ENCODE measurements around the gene NAXD.
"Not testable (repeated sequence)": the region's sequence is repeated elsewhere in the genome, so short reads cannot be mapped to it uniquely, and the experiment has no call there.

NAXD gene

DNA sequence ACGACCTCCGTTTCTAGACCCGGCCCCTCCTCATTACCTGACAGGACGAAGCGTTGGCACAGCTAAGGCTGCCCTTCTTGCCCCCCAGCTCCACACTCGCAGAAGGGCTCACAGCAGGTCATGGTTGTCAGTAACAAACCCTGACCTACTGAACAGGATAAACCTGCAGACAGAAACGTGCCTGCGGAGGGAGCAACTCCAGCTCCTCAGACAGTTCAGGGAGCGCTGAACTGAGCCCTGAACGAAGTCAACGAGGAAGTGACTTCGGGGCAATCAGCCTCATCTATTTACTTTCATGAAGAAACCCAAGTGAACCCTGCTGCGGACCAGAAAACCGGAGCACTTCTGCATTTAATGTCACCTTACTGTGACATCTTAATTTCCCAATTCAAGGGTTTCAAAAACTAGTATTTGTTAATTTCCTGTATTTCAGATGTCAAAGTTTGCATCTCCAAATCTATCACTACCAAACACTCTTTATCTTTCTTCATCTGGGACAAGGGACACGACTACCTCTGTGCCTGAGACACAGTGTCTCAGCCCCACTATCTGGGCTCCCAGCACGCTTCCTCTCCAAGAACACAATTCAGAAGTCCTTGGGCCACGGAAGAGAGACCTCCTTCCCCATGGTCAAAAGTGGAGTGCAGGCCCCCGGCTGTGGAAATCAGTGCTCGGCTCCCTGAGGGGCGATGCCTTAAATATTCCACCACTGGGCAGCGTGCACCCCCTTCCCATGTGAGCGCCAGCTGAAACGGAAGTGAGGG, 50.3 kb downstream of the NAXD start:
- Histone ChIP-seq H3K27ac (ENCODE audit: low read depth, low read length) (no peak overlapping the region), H2AFZ (ENCODE audit: low read length, unreplicated experiment) (no peak overlapping the region), H3K4me3 (ENCODE audit: low read depth, low read length) (no peak overlapping the region), H3K79me2 (ENCODE audit: control insufficient read depth, insufficient read depth, low read length, unreplicated experiment) (no peaks in the 10 kb centered on the region), H3K27me3 (ENCODE audit: insufficient read depth, low read length) (no peaks in the 10 kb centered on the region), H3K4me1 (ENCODE audit: control insufficient read depth, insufficient read depth, low read length, unreplicated experiment) (no peaks in the 10 kb centered on the region), H3K36me3 (ENCODE audit: insufficient read depth, low read length) (peaks cover 60% of the 10 kb centered on the region)

- peaks cover 56% of the 10 kb centered on the region for H3K36me3 ChIP-seq (ENCODE audit: insufficient read depth, low read length)
Measured at GRCh38 chr13:110666255-110666533, 50.8 kb downstream of the NAXD start.

DNA sequence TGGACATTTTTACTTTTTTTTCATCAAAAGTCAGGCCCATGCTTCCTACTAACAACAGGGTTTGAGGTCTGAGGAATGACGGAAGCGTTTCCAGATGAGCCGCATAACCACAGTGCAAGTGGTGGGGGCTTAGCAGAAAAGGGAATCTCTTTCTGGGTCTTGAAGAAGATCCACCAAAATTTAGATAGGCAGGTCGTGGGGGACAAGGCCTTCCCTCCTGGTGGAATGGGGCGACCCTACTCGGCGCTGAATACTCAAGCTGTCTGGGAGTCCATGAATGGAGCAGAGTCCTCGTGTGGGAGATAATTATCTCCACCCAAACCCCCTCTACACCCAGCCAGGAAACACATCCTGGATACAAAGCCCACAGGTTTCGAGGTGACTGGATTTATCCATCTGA, 53.7 kb downstream of the NAXD start:
- Histone ChIP-seq H3K79me2 (ENCODE audit: control insufficient read depth, insufficient read depth, low read length, unreplicated experiment) (no peaks in the 10 kb centered on the region), H3K4me1 (ENCODE audit: control insufficient read depth, insufficient read depth, low read length, unreplicated experiment) (no peaks in the 10 kb centered on the region), H3K27me3 (ENCODE audit: insufficient read depth, low read length) (no peaks in the 10 kb centered on the region), H3K4me3 (ENCODE audit: low read depth, low read length) (no peak overlapping the region), H3K36me3 (ENCODE audit: insufficient read depth, low read length) (peaks cover 28% of the 10 kb centered on the region), H3K27ac (ENCODE audit: low read depth, low read length) (no peak overlapping the region), H2AFZ (ENCODE audit: low read length, unreplicated experiment) (no peak overlapping the region)

More at GRCh38 chr13:110666255-110666533, 50.8 kb downstream of the NAXD start:
- Histone ChIP-seq H3K4me3 (ENCODE audit: low read depth, low read length) (no peak overlapping the region), H3K4me1 (ENCODE audit: control insufficient read depth, insufficient read depth, low read length, unreplicated experiment) (no peaks in the 10 kb centered on the region), H3K79me2 (ENCODE audit: control insufficient read depth, insufficient read depth, low read length, unreplicated experiment) (no peaks in the 10 kb centered on the region), H3K27ac (ENCODE audit: low read depth, low read length) (no peak overlapping the region), H2AFZ (ENCODE audit: low read length, unreplicated experiment) (no peak overlapping the region), H3K27me3 (ENCODE audit: insufficient read depth, low read length) (no peaks in the 10 kb centered on the region)

GRCh38 chr13:110669814-110670213, 54.5 kb downstream of the NAXD start:
- not testable (repeated sequence) for H3K4me3 ChIP-seq (ENCODE audit: low read depth, low read length); H3K4me1 ChIP-seq (ENCODE audit: control insufficient read depth, insufficient read depth, low read length, unreplicated experiment); H3K27ac ChIP-seq (ENCODE audit: low read depth, low read length); H3K79me2 ChIP-seq (ENCODE audit: control insufficient read depth, insufficient read depth, low read length, unreplicated experiment); H3K27me3 ChIP-seq (ENCODE audit: insufficient read depth, low read length); H2AFZ ChIP-seq (ENCODE audit: low read length, unreplicated experiment)
- H3K36me3 ChIP-seq (ENCODE audit: insufficient read depth, low read length): peaks cover 22% of the 10 kb centered on the region

DNA sequence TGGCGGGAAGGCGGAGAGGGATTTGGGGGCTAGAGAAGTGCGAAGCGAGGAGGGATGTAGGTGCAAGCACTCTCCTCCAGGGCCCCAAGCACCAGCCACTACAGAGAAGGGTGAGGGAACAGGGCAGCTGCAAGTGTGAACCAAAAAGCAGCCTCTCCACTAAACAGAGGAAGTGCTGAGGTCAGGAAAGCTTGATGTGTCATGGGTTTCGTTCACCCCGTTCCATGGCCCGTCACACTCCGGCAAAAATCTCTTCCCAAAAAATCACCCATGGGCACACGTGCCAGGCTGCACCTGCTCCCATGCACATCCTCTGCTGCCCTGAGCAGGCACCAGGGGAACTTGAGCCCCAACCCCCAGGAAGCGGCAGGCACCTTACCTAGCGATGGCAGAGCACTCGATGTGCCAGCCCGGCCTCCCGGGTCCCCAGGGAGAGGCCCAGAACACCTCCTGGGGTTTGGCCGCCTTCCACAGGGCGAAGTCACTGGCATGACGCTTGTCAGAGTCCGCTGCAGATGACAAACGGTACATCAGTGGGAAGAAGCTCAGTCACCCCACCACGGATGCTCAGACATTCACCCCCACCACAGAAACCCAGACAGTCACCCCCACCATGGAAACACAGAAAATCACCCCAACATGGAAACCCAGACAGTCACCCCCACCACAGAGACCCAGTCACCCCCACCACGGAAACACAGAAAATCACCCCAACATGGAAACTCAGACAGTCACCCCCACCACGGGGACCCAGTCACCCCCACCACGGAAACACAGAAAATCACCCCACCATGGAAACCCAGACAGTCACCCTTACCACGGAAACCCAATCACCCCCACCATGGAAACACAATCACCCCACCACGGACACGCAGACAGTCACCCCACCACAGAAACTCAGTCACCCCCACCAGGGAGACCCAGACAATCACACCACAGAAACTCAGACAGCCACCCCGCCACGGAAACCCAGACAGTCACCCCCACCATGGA, 61.5 kb downstream of the NAXD start:
- no peak overlapping the region for H3K4me3 ChIP-seq (ENCODE audit: low read depth, low read length)
- no peak overlapping the region for H3K27ac ChIP-seq (ENCODE audit: low read depth, low read length)
- H3K4me1 ChIP-seq (ENCODE audit: control insufficient read depth, insufficient read depth, low read length, unreplicated experiment): no peaks in the 10 kb centered on the region
- no peaks in the 10 kb centered on the region for H3K79me2 ChIP-seq (ENCODE audit: control insufficient read depth, insufficient read depth, low read length, unreplicated experiment)
- H2AFZ ChIP-seq (ENCODE audit: low read length, unreplicated experiment): no peak overlapping the region
- peaks cover 29% of the 10 kb centered on the region for H3K36me3 ChIP-seq (ENCODE audit: insufficient read depth, low read length)
- no peaks in the 10 kb centered on the region for H3K27me3 ChIP-seq (ENCODE audit: insufficient read depth, low read length)

DNA sequence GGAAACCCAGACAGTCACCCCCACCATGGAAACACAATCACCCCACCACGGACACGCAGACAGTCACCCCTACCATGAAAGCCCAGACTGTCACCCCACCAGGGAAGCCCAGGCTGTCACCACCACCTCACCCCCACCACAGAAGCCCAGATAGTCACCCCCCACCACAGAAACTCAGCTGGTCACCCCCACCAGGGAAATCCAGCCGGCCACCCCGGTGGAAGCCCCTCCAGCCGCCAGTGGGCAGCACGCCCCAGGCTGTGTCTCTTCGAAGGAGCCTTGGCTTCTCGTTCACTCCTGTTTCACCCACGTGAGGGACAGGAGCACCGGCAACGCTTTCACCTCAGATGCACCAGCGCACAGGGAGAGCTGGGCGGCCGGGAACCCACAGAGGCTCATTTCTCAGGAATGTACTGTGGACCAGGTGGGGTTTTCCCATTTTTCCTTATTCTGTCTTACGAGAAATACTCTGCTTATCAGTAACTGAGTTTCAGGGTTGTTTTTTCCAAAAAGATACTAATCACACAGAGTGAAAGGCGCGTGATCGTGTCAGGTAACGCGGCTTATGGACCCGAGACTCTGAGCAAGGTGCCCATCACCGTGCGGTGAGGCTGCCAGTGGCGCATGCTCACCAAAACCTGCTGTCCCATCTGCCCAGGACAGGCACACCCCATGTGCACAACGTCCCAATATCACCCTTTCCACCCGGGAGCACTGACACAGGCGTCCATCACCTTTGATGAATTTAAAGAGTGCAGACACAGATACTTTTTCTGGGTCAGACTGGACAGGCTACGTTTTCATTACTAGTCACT, 62.6 kb downstream of the NAXD start:
- H3K36me3 ChIP-seq (ENCODE audit: insufficient read depth, low read length): peaks cover 29% of the 10 kb centered on the region
- H3K79me2 ChIP-seq (ENCODE audit: control insufficient read depth, insufficient read depth, low read length, unreplicated experiment): no peaks in the 10 kb centered on the region
- no peaks in the 10 kb centered on the region for H3K27me3 ChIP-seq (ENCODE audit: insufficient read depth, low read length)
- H3K4me1 ChIP-seq (ENCODE audit: control insufficient read depth, insufficient read depth, low read length, unreplicated experiment): no peaks in the 10 kb centered on the region
- no peak overlapping the region; the same call in 1 of the 2 replicates for H3K27ac ChIP-seq (ENCODE audit: low read depth, low read length)
- H3K4me3 ChIP-seq (ENCODE audit: low read depth, low read length): no peak overlapping the region
- H2AFZ ChIP-seq (ENCODE audit: low read length, unreplicated experiment): no peak overlapping the region

DNA sequence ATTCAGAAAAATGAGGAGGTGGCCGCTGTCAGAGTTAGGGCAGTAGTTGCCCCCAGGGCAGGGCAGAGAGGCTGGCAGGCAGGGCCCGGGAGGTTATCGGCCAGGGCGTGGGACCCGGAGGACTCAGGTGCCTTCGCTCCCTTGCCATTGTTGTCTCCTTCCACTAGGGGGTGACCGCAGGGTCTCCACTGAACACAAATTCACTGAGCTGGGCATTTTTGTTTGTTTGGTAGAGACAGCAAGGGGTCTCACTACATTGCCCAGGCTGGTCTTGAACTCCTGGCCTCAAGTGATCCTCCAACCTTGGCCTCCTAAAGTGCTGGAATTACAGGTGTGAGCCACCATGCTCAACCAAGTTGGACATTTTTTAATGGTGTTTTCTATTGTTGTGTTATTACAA, 65.5 kb downstream of the NAXD start:
- Histone ChIP-seq H2AFZ (ENCODE audit: low read length, unreplicated experiment) (no peak overlapping the region), H3K79me2 (ENCODE audit: control insufficient read depth, insufficient read depth, low read length, unreplicated experiment) (no peaks in the 10 kb centered on the region), H3K4me1 (ENCODE audit: control insufficient read depth, insufficient read depth, low read length, unreplicated experiment) (no peaks in the 10 kb centered on the region), H3K36me3 (ENCODE audit: insufficient read depth, low read length) (peaks cover 35% of the 10 kb centered on the region), H3K27me3 (ENCODE audit: insufficient read depth, low read length) (no peaks in the 10 kb centered on the region), H3K27ac (ENCODE audit: low read depth, low read length) (no peak overlapping the region), H3K4me3 (ENCODE audit: low read depth, low read length) (no peak overlapping the region)

DNA sequence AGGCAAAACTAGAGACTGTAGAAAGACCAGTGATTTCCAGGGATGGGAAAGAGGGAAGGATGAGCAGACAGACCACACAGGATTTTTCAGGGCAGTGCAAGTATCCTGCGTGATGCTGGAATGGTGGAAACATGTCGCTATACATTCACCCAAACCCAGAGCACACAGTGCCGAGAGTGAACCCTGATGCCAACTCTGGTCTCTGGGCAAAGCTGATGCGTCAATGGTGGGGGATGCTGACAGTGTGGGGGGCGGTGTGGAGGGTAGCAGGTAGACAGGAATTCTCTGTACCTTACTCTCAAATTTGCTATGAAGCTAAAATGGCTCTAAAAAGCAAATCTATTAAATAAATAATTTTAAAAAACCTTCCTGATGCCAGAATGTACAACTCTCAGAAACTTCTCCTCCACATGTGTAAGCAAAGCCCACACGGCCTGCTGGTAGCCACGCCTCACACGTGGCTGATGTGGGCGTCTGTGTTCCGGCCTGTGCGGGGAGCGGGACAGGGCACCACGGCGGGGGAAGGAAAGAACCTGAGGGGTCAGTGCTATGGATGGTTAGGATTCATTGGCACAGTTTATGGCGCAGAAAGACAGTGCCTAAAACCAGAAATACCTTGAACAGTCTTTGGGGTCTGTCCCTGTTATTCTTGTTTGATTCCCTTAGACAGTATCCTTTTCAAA, 66.7 kb downstream of the NAXD start:
- Histone ChIP-seq H2AFZ (ENCODE audit: low read length, unreplicated experiment) (no peak overlapping the region), H3K27me3 (ENCODE audit: insufficient read depth, low read length) (no peaks in the 10 kb centered on the region), H3K27ac (ENCODE audit: low read depth, low read length) (no peak overlapping the region), H3K4me3 (ENCODE audit: low read depth, low read length) (no peak overlapping the region), H3K79me2 (ENCODE audit: control insufficient read depth, insufficient read depth, low read length, unreplicated experiment) (no peaks in the 10 kb centered on the region), H3K36me3 (ENCODE audit: insufficient read depth, low read length) (peaks cover 29% of the 10 kb centered on the region), H3K4me1 (ENCODE audit: control insufficient read depth, insufficient read depth, low read length, unreplicated experiment) (no peaks in the 10 kb centered on the region)

DNA sequence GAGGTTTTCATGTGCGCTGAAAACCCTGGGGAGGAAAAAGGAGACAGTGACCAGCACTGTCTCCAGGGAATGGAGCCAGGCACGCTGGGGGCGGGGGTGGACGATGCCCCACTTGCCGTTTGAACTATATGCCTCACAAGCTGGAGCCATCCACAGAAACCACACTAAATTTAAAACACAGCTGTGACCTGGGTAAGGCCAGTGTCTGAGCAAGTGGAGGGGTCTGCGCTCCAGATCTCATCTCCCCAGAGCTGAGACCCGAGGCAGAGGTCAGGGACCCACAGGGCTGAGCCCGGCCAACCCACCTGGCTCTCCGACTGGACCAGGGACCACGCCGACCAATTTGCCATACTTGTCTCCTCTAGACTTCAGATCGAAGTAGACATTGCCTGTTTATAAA, 67.4 kb downstream of the NAXD start:
- Histone ChIP-seq H3K27ac (ENCODE audit: low read depth, low read length) (no peak overlapping the region), H3K27me3 (ENCODE audit: insufficient read depth, low read length) (no peaks in the 10 kb centered on the region), H3K36me3 (ENCODE audit: insufficient read depth, low read length) (peaks cover 29% of the 10 kb centered on the region), H3K79me2 (ENCODE audit: control insufficient read depth, insufficient read depth, low read length, unreplicated experiment) (no peaks in the 10 kb centered on the region), H3K4me1 (ENCODE audit: control insufficient read depth, insufficient read depth, low read length, unreplicated experiment) (no peaks in the 10 kb centered on the region), H2AFZ (ENCODE audit: low read length, unreplicated experiment) (no peak overlapping the region), H3K4me3 (ENCODE audit: low read depth, low read length) (no peak overlapping the region)

All from ACC112 (cell line).